Transverse colon (tissue), 4 donors: ENCODE measurements around the gene ELAVL1. TPM values are rescaled to one million over a fixed set of nuclear protein-coding genes. Genes with fewer than 3 reads are reported as not detected.

Experiments used
- DNase-seq: peaks from one replicate; pipeline ENCODE4 v3.0.0-alpha.2; 2019
- H3K27ac ChIP-seq, 4 donors: fragments of 200-600 bp; sonication (generic); 2 replicates each; pipeline ENCODE4 v1.5.1; 2016 to 2018; ENCODE audit warnings: inconsistent platforms in 4 of 4
- H3K27me3 ChIP-seq: fragments of 200-600 bp; sonication (generic); 2 replicates; pipeline ENCODE4 v1.5.1; 2017; ENCODE audit warnings: inconsistent platforms
- H3K36me3 ChIP-seq, 4 donors: fragments of 200-600 bp; sonication (generic); 2 replicates each; pipeline ENCODE4 v1.5.1; 2017 to 2019; ENCODE audit warnings: inconsistent platforms in 4 of 4
- H3K4me1 ChIP-seq, 4 donors: fragments of 200-600 bp; sonication (generic); 2 replicates each; pipeline ENCODE4 v1.5.1; 2017 to 2020; ENCODE audit warnings: inconsistent platforms in 4 of 4
- H3K4me3 ChIP-seq, 4 donors: fragments of 200-600 bp; sonication (generic); 1 replicate in 1 of 4; 2 replicates in 3 of 4; pipeline versions ENCODE4 v1.5.1 to v1.6.1; 2017 to 2019; ENCODE audit warnings: inconsistent platforms in 4 of 4
- H3K9me3 ChIP-seq, 2 donors: fragments of 200-600 bp; sonication (generic); 2 replicates each; pipeline ENCODE4 v1.5.1; 2017 to 2019; ENCODE audit warnings: inconsistent platforms in 2 of 2
- CTCF ChIP-seq, 5 experiments: fragments of 200-600 bp in 3 of 5; fragments of 450-650 bp in 2 of 5; sonication (generic) in 3 of 5; IDR thresholded peaks; 1 replicate in 2 of 5; 2 replicates in 3 of 5; pipeline ENCODE4 v1.5.1; 2016 to 2017; ENCODE audit warnings: antibody characterized with exemption in 5 of 5, inconsistent platforms in 3 of 5, mild to moderate bottlenecking in 2 of 5, moderate library complexity in 1 of 5
- EP300 ChIP-seq: sonication (generic); formaldehyde crosslinking; IDR thresholded peaks from one replicate; pipeline ENCODE4 v1.6.1; 2017; ENCODE audit warnings: antibody characterized with exemption, low read depth
- POLR2A ChIP-seq: fragments of 450-650 bp; IDR thresholded peaks from one replicate; pipeline ENCODE4 v1.6.1; 2016; ENCODE audit warnings: antibody characterized with exemption, mild to moderate bottlenecking, moderate library complexity
- POLR2AphosphoS5 ChIP-seq, 3 donors: sonication (generic); formaldehyde crosslinking; IDR thresholded peaks; one replicate each; pipeline ENCODE4 v1.6.1; 2016; ENCODE audit warnings: antibody characterized with exemption in 3 of 3
- WGBS, 2 donors: methylation state at CpG; one replicate each; pipeline ENCODE4 v1.1.5; 2018; ENCODE audit warnings: low coverage in 1 of 2; 5-methylcytosine and 5-hydroxymethylcytosine counted together
- in situ Hi-C, 4 donors: fragments of 200-750 bp; cut with MboI; loops; one replicate each; pipeline versions ENCODE4 v1.15.0 to v1.15.1; 2017; ENCODE audit warnings: low sequenced_read_pairs in 3 of 4, low pct_ligation_motif_present in 1 of 4, low pct_unique_long_range_greater_than_20kb in 1 of 4
- intact Hi-C: fragments of 100-400 bp; cut with DNase I; formaldehyde crosslinking; loops from one replicate; pipeline ENCODE4 v1.15.1; 2023; ENCODE audit warnings: low total_unique reads
- total RNA-seq, 4 donors: library from RNA; depleted of rRNA; stranded (reverse); fragments of >200 nt; gene quantifications; one replicate each; pipeline ENCODE4 v1.1.0, GENCODE V29; 2016

ELAVL1 gene
- total RNA-seq, 4 donors from 2014 or later = 11.9 to 101 (median 22.4) TPM

- no peaks in the 10 kb centered on the region for H3K9me3 ChIP-seq
- H3K36me3 ChIP-seq = no peaks in the 10 kb centered on the region
- 86 to 88% methylated on average over 8 to 9 of the region's 9 CpGs for WGBS, 2 donors
- no peak overlapping the region for H3K4me3 ChIP-seq
- DNase-seq = no peak
- no peak for TF ChIP-seq EP300
- no peak for TF ChIP-seq CTCF (IDR thresholded peaks at IDR 0.05)
- TF ChIP-seq POLR2AphosphoS5 (IDR thresholded peaks at IDR 0.05) = no peak
- no peak for TF ChIP-seq POLR2A
- H3K27ac ChIP-seq = no peak overlapping the region
- in situ Hi-C loops = no loop called here
- no peaks in the 10 kb centered on the region for H3K27me3 ChIP-seq
- H3K4me1 ChIP-seq = no peaks in the 10 kb centered on the region
- intact Hi-C loops = loop anchor here (5.0 kb wide), 1 partner anchor 703 kb away; no protein-coding TSS in a partner anchor
These were observed 15.2 kb upstream of the ELAVL1 start for GRCh38 chr19:8020681-8021080.

GRCh38 chr19:8017808-8018207 lies 12.4 kb upstream of the ELAVL1 start:
- DNase-seq = peak; percentile 51
- Histone ChIP-seq H3K36me3 (no peaks in the 10 kb centered on the region), H3K4me3 (no peak overlapping the region), H3K4me1 (no peaks in the 10 kb centered on the region), H3K27me3 (no peaks in the 10 kb centered on the region), H3K9me3 (no peaks in the 10 kb centered on the region), H3K27ac (no peak overlapping the region)
- peak in 4 of 5 experiments; percentile 20 to 33 (median 28) for TF ChIP-seq CTCF (IDR thresholded peaks at IDR 0.05)
- no peak for TF ChIP-seq POLR2AphosphoS5 (IDR thresholded peaks at IDR 0.05)
- intact Hi-C loops (no loop called here), in situ Hi-C loops (no loop called here)
- 43 to 70% methylated on average over 7 to 14 of the region's 14 CpGs for WGBS, 2 donors

GRCh38 chr19:8004723-8005513 lies 523 bp downstream of the ELAVL1 start:
- no peak for DNase-seq
- intact Hi-C loops (loop anchor here (10.0 kb wide), 1 partner anchor 70 kb away; no protein-coding TSS in a partner anchor), in situ Hi-C loops (no loop called here)
- H3K9me3 ChIP-seq = no peaks in the 10 kb centered on the region
- 0% methylated on average over 15 of the region's 74 CpGs; no CpG with 5 or more reads in 1 of the 2 donors for WGBS, 2 donors
- H3K27me3 ChIP-seq = no peaks in the 10 kb centered on the region
- H3K36me3 ChIP-seq = no peaks in the 10 kb centered on the region
- H3K27ac ChIP-seq = peak overlapping the region; percentile 79 to 93 (median 92)
- TF ChIP-seq EP300 (no peak), POLR2A (no peak), POLR2AphosphoS5 (IDR thresholded peaks at IDR 0.05) (no peak), CTCF (IDR thresholded peaks at IDR 0.05) (no peak)
- H3K4me3 ChIP-seq = peak overlapping the region; percentile 76 to 98 (median 90)
- H3K4me1 ChIP-seq = peaks cover 28 to 46% (median 32%) of the 10 kb centered on the region in 4 donors

- Histone ChIP-seq H3K36me3 (no peaks in the 10 kb centered on the region), H3K4me3 (peak overlapping the region in 2 of 4 donors; percentile 86 to 98), H3K4me1 (peaks cover 28 to 46% (median 32%) of the 10 kb centered on the region in 4 donors), H3K9me3 (no peaks in the 10 kb centered on the region), H3K27ac (no peak overlapping the region), H3K27me3 (no peaks in the 10 kb centered on the region)
- in situ Hi-C loops = no loop called here
- intact Hi-C loops = loop anchor here (10.0 kb wide), 1 partner anchor 69 kb away; no protein-coding TSS in a partner anchor
- 63 to 65% methylated on average over 4 to 6 of the region's 6 CpGs for WGBS, 2 donors
- TF ChIP-seq CTCF (IDR thresholded peaks at IDR 0.05) (no peak), POLR2A (no peak), POLR2AphosphoS5 (IDR thresholded peaks at IDR 0.05) (no peak), EP300 (no peak)
- no peak for DNase-seq
These were observed 1.4 kb downstream of the ELAVL1 start for GRCh38 chr19:8004001-8004400.
